Erythroblast (primary cell): ENCODE measurements around the gene PAFAH1B1.

ENCODE experiments used
- GATA1 ChIP-seq: IDR thresholded peaks from 2 replicates; pipeline ENCODE4 v1.6.1; 2011; ENCODE audit warnings: low read depth, mild to moderate bottlenecking, control low read depth, low read length, moderate library complexity
- POLR2A ChIP-seq: IDR thresholded peaks from 2 replicates; pipeline ENCODE4 v1.6.1; 2011; ENCODE audit warnings: mild to moderate bottlenecking, low read length

DNA sequence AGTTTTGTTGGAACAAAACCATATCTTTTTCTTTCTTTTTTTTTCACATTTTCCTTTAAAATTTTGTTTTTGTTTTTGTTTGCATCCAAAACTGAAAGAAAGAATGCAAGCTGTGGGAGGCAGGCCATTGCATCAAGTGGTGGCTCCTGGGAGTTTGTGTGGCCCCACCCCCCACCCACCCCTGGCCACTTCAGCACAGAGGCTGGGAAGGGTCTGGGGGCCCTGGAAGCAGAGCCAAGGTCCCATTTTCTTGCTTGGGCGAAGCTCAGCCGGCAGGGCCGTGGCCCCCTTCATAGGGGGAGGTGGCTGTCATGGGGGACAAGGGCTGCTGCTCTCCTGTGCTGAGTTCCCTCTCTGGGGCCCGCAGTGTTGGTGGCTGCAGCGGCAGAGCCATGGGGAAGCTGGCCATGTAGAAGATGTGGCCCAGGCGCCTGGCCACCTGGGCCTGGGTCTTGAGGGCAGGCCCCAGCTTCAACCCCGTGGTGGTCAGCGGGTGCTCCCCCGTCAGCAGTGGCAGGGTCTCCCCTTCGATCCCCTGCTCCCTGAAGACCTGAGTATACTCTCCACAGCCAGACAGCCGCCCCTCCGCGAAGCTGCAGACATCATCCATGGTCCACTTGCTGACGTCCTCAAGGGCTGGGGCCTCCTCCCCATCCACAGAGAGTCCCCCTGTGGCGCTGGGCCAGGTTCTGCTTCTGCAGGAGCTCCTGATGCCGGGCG, 19.8 kb downstream of the PAFAH1B1 start:
- TF ChIP-seq POLR2A (no peak), GATA1 (no peak)
